HG03175 (cell line): Measurements from ENCODE around the gene GEMIN4.
"Not testable (repeated sequence)": the region's sequence is repeated elsewhere in the genome, so short reads cannot be mapped to it uniquely, and the experiment has no call there.

Experiments used
- ATAC-seq: cut with Tn5 transposase; IDR thresholded peaks from one replicate; pipeline ENCODE4 v1.9.1; 2021; ENCODE audit warnings: mild to moderate bottlenecking, moderate library complexity; ENCODE audit not compliant: unreplicated experiment

Gene GEMIN4

DNA sequence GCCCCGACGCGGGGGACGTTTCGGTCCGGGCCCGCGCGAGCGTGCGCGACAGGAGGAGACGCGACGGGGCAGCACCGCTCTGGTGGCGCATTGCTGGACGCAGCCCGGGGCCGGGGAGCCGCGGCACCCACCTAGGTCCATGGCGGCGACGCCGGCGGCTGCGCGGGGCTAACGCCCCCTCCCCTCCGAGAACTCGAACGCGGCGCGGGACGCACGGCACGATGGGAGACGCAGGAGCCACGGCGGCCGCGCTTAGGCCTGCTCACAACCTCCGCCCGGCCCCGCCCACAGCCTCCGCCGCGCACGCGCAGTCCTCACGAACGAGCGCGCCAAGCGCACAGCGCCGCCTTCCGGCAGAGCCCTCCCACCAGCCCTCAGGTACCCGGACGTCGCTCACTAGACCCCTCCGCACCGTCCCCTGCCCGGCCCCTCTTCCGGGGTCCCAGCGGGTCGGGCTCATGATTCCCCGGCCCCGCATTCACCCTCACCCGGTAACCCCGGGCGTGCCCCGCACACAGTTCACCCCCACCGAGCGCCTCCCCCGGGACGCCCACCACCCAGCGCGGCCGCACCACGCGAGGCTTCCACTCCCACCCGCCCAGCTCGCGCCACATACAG is at the start of gene GEMIN4:
Gene GEMIN4 (minus strand): TSS at position 263 of the 618 bp plus-strand sequence. CDS start 122 bp downstream, at position 141.
- peak; percentile 89 for ATAC-seq

DNA sequence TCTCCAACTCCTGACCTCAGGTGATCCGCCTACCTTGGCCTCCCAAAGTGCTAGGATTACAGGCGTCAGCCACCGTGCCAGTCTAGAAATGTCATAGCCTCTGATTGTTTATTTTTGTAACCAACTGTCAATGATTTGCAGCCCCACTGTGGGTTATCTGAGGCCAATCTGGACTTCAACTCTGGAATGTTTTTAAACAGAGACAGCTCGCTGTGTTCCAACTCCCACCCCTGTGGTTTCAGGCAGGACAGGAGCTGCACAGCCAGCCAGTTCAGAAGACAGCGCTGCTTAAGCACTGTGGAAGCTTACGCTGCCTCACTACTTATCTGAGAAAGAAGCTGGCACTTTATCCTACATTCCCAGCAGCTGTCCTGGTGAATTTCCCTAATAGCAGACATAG is 49.6 kb upstream of the GEMIN4 start:
- ATAC-seq: no peak

DNA sequence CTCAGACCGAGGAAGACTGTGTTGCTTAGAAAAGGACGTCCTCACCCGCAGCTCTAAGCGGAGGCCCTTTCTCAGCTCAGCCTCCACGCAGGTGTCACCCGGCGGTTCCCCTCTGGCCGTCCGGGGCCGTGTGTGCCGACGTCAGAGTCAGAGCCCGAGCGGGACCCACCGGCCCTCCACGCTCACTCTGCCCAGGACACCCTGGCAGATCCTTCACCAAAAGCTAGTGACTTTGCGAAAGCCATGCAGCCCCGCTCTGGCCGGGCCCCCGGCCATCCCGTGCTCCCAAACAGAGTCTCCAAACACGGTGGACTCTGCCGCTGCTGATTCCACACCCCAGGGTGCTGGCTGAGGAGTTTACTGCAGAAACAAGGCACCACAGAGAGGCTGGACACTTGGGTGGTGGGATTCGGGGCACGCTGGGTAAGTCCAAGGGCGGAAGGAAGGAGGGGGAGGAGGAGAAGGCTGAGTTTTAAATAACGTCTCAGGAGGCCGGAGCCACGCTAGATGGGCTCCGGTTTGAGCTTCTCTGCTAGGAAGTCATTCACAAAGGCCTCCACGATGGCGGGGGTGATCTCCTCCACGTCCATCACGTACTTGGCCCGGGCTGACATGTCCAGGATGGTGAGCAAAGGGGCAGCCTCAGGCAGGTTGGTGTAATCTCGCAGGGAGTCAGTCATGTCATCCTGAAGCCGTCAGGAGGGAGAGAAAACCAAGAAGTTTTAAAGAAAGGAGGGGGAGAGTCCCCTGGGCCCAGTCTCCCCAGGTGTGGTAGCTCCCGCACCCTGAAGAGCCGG is 48.6 kb upstream of the GEMIN4 start:
- no peak for ATAC-seq

DNA sequence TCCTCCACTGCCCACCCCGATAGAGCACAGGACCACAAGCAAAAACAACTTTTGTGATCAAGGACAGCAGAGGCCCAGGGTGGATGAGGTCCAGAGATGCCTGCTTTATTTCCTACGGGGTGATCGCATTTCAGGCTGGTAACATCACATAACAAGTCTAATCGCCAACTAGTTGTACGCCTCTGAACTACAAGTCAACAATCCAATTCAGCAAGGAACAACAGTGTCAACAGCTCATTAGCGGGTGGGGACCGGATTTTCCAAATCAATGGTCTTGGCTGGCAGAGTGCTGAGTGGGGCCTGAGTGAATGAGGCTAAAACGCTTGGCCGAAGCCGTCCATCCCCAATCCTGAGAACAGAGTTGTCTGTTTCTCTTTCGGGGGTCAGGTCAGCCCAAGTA is 47.2 kb upstream of the GEMIN4 start:
- no peak for ATAC-seq

DNA sequence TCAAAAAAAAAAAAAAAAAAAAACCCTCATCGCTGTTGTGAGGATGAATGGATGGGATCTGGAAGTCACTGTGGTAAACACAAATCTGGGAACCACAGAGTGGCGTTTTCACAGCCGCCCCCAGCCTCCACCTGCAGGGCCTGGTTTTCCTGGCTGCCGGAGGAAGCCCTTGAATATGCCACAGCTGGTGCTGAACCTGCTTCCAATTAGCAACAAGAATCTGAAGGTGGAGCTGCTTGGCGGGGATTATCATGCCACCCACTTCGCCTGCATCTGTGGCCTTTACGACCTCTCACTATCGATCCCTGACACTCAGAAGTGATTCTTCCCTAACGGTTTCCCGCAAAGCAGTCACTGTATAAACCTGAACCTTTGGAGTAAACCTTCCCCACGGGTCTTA is 46.2 kb upstream of the GEMIN4 start:
- ATAC-seq: no peak

DNA sequence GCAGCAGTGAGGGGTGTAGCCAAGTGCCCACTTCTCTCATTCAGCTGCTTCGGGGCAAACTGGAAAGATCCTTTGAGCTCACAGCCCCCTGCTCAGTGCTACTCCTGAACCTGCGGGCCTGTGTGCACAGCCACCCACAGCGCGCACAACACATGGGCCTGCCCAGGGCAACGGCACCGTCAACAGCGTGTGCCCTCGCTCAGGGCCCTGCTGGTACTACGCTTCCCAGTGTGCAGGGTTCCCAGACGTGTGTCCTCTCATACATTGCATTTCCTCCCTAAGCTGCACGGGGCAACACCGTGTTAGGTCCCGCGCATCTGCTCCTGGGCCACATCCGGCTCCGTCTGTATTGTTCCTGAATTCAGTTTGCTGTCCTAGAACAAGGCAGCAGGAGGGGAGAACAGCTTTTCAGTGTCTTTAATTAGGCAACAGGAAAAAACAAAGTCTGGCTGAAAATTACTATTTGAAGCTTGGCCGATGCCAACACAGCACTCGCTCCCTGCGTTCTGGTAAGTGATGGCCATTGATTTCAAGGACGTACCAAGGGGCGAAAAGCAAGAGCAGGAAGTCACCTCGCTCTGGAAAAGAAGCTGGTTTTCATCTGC is 45.3 kb upstream of the GEMIN4 start:
- no peak for ATAC-seq

DNA sequence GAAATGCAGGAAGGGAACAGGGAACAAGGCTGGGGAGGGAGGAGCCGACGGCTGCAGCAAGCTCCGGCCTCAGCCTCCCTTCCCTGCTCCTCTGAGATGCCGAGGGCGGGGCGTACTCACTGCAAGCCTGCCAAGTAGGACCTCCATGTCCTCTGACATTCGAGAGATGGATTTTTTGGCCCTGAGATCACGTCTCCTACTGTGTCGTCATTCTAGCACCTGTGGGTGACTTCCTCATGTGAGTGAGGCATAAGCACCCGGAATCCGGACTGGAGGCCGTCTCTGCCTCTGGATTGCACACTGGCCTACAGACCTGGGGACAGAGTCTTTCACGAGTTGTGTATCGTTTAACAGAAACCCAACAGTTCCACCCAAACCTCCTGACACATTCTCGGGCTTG is 44.5 kb upstream of the GEMIN4 start:
- no peak for ATAC-seq

GRCh38 chr17:795721-796120 is 43.7 kb upstream of the GEMIN4 start:
- ATAC-seq: no peak

DNA sequence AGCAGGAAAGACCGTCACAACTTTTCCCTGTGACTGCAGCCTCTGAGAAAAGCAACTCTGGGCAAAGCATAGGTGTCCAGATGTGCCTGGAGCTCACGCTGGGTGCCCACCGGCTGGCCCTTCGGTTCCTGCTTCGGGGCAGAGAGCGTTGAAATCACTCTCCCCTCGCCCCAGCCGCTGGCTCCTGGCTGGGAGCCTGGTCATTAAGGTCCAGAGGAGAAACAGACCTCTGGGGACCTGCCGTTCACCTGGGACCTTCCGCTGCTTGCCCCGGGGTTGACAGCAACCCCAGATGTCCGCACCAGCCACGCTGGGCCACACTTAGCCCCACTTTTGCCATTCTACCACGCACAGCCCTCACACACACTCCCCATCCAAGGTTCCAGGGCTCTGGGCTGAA is 43.2 kb upstream of the GEMIN4 start:
- no peak for ATAC-seq

- no peak for ATAC-seq
These were observed 42.8 kb upstream of the GEMIN4 start for GRCh38 chr17:794876-795275.

DNA sequence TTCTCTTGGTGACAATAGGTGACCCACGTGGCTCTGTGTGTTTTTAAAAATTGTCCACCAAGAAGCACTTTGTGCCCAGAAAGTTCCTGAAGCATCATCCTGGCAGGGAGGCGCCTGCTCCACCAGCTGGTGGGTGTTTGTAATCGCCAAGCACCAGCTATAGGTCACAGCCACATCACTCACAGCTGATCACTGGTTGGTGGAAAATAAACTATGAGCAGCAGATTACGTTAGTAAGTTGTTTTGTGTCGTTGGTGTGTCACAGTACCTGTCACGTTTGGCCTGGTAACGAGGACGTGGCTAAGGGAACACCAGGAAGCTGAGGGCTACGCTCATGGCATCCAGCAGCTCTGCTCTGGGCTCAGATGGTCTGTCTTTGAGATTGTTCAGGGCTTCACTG is 40.2 kb upstream of the GEMIN4 start:
- no peak for ATAC-seq

DNA sequence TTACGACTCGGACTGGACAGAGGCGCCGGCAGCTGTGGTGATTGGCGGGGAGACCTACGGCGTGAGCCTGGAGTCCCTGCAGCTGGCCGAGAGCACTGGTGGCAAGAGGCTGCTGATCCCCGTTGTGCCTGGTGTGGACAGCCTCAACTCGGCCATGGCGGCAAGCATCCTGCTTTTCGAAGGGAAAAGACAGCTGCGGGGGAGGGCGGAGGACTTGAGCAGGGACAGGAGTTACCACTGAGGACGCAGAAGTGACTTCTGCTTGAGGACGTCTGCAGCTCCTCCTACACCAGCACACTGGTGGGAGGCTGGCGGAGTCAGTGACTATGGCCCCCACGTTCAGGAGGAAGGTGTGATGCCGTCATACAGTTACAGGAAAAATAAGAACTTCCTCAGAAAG is 39.8 kb upstream of the GEMIN4 start:
- no peak for ATAC-seq

DNA sequence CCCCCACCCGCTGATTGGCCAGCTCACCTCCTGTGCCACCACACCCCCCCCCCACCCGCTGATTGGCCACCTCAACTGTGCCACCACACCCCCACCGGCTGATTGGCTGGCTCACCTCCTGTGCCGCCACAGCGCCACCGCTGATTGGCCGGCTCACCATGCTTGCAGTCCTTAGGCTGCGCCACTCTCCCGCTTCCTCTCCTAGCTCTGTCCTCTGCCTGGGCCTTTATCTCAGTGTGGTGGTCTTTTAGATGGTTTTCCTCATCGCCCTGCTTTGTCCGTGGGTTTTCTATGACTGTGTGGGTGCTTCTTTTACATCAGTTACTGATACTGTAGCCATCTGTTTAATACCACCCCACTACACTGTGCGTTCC is 38.8 kb upstream of the GEMIN4 start:
- ATAC-seq: not testable (repeated sequence)

DNA sequence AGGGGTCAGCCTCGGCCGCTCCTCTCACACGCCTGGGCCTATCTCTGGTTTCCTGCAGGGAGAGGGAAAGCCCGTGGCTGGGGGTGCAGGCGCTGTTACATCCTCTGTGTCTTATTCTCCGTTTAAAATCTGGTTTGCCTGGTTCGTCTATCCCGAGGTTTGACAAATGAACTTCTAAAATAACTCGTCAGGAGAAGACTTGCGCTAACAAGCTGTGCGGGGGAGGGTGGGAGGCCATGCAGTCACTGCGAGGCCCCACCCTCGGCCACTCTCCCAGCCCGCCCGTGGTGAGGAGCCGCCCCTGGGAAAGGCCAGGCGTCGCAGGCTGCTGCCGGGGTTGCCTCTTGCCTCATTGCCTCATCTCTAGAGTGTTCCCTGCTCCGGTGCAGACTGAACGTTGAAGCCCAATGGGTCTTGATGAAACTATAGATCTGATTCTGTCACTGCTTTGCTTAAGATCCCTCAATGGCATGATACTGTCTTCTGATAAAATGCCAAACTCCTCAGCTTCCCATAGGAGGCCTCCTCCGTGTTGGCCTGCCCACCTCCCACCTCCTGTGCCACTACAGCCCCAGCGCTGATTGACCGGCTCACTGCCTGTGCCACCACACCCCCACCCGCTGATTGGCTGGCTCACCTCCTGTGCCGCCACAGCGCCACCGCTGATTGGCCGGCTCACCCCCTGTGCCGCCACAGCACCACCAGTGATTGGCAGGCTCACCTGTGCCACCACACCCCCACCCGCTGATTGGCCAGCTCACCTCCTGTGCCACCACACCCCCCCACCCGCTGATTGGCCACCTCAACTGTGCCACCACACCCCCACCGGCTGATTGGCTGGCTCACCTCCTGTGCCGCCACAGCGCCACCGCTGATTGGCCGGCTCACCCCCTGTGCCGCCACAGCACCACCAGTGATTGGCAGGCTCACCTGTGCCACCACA is 38.1 kb upstream of the GEMIN4 start:
- not testable (repeated sequence) for ATAC-seq

GRCh38 chr17:789160-789840 is 37.2 kb upstream of the GEMIN4 start:
- ATAC-seq: no peak

DNA sequence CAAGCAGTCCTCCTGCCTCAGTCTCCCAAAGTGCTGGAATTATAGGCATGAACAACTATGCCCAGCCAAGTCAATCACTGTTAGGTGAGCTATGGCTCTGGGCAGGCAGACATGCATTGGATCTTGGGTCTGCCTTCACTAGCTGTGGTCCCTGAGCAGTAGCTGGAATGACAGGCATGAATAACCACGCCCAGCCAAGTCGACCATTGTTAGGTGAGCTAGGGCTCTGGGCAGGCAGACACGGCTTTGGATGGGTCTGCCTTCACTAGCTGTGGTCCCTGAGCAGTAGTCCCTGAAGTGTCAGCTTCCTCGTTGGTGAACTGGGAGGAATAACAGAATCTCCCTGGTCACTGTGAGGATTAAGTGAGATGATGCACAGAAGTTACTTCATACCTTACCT is 36.5 kb upstream of the GEMIN4 start:
- ATAC-seq: no peak

DNA sequence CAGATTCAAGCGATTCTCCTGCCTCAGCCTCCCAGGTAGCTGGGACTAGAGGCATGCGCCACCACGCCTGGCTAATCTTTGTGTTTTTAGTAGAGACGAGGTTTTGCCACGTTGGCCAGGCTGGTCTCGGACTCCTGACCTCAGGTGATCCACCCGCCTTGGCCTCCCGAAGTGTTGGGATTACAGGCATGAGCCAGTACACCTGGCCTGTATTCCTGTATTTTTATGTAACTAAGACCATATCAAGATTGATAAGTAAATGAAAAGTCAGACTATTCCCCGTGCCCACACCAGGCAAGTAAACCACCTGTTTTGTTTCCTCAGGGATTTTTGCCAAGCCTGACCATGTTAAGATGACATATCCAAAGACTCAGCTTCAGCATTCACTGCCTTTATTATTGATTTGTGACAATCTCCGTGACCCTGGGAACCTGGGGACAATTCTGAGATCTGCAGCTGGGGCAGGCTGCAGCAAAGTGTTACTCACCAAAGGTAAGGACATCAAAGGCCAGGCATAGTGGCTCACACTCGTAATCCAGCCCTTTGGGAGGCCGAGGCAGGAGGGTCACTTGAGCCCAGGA is 35.7 kb upstream of the GEMIN4 start:
- no peak for ATAC-seq

DNA sequence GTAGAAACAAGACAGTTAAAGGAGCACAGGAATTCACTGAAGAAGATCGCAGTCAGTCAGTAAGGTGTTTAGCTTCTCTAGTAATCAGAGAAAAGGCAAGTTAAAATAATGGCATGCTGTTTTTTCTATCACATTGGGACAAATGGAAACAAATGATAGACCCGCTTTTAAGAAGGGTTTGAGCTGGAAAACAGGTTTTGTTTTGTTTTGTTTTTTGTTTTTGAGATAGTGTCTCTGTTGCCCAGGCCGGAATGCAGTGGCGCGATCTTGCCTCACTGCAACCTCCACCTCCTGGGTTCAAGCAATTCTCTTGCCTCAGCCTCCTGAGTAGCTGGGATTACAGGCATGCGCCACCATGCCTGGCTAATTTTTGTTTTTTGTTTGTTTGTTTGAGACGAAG is 33.8 kb upstream of the GEMIN4 start:
- ATAC-seq: not testable (repeated sequence)

DNA sequence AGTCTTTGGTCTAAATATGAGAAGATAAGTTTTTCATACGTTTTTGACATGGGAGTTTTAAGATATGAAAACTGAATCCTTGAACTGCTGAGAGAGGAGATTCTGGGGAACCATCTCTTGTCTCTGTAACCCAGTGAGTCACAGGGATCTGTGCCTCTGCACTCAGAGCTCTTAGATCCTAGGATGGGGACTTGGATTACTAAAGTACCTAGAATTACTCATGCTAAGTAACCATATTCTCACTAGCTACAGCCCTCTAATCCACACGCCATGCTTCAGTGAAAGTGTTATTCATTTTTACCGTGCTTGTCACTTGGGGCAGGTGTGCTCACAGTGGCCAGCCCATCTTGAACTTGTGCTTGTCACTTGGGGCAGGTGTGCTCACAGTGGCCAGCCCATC is 32.1 kb upstream of the GEMIN4 start:
- no peak for ATAC-seq
